H1 (cell line): ENCODE results near the gene UBR3. TPM values are rescaled to one million over a fixed set of nuclear protein-coding genes. Genes with fewer than 3 reads are reported as not detected.
A peak's percentile ranks its signal among the peaks of the same experiment; 100 is the strongest.

ENCODE experiments used
- CTCF ChIA-PET: fragments of 300-600 bp; sonication (Branson Sonifier 250); formaldehyde crosslinking; loops from one replicate; lab custom pipeline; 2021; ENCODE audit not compliant: partially characterized antibody; lab: Charles Lee
- POLR2A ChIA-PET: fragments of 300-600 bp; sonication (Branson Sonifier 250); formaldehyde crosslinking; loops from one replicate; lab custom pipeline; 2021; ENCODE audit warnings: inconsistent platforms; ENCODE audit not compliant: partially characterized antibody; lab: Charles Lee
- DNase-seq, 2 experiments: peaks; one replicate each; pipeline versions ENCODE4 v3.0.0 to v3.0.0-alpha.2; 2010 to 2022; ENCODE audit warnings: low spot score in 2 of 2, low read depth in 1 of 2, mixed read lengths in 1 of 2
- FAIRE-seq: peaks from 2 replicates; lab custom pipeline; 2011; peaks lifted over from hg19 to GRCh38; lab: Jason Lieb, UNC
- H2AFZ ChIP-seq: 2 replicates; pipeline ENCODE4 v1.8.1; 2012; ENCODE audit warnings: low read length, inconsistent platforms
- H2AK5ac ChIP-seq: 2 replicates; pipeline ENCODE4 v1.6.1; 2013; ENCODE audit warnings: low read depth, low read length
- H2BK120ac ChIP-seq: replicated peaks from 2 replicates; pipeline ENCODE3; 2013; ENCODE audit warnings: low read depth, low read length, inconsistent platforms
- H2BK12ac ChIP-seq: 2 replicates; pipeline ENCODE4 v1.6.1; 2013; ENCODE audit warnings: low read depth, low read length
- H2BK15ac ChIP-seq: 2 replicates; pipeline ENCODE4 v1.6.1; 2013; ENCODE audit warnings: low read length
- H2BK20ac ChIP-seq: 2 replicates; pipeline ENCODE4 v1.6.1; 2013; ENCODE audit warnings: low read length
- H2BK5ac ChIP-seq: 2 replicates; pipeline ENCODE4 v1.6.1; 2013; ENCODE audit warnings: low read depth, low read length
- H3K14ac ChIP-seq: 2 replicates; pipeline ENCODE4 v1.6.1; 2013; ENCODE audit warnings: inconsistent platforms; ENCODE audit not compliant: insufficient read length
- H3K18ac ChIP-seq: 2 replicates; pipeline ENCODE4 v1.6.1; 2013; ENCODE audit warnings: low read length; ENCODE audit errors: extremely low read depth
- H3K23ac ChIP-seq: 2 replicates; pipeline ENCODE4 v1.6.1; 2013; ENCODE audit warnings: inconsistent platforms; ENCODE audit not compliant: insufficient read length
- H3K23me2 ChIP-seq: 2 replicates; pipeline ENCODE4 v1.6.1; 2013; ENCODE audit warnings: low read depth, low read length
- H3K27ac ChIP-seq: 2 replicates; pipeline ENCODE4 v1.6.1; 2011; ENCODE audit warnings: low read depth, low read length, inconsistent platforms
- H3K27me3 ChIP-seq, 4 experiments: replicated peaks in 1 of 4; 1 replicate in 1 of 4; 2 replicates in 3 of 4; pipeline versions ENCODE4 v1.6.1 to v1.8.1; 2011 to 2013; ENCODE audit warnings: low read length in 3 of 4, mild to moderate bottlenecking in 3 of 4, inconsistent platforms in 2 of 4, mixed read lengths in 2 of 4, moderate library complexity in 1 of 4; ENCODE audit not compliant: control insufficient read depth in 3 of 4, insufficient read depth in 3 of 4; ENCODE audit errors: extremely low read depth in 1 of 4
- H3K36me3 ChIP-seq, 4 experiments: 2 replicates each; pipeline versions ENCODE4 v1.6.1 to v1.8.1; 2011 to 2013; ENCODE audit warnings: mild to moderate bottlenecking in 4 of 4, low read length in 3 of 4, moderate library complexity in 2 of 4, control low read depth in 1 of 4, inconsistent platforms in 1 of 4; ENCODE audit not compliant: insufficient read depth in 4 of 4, control insufficient read depth in 2 of 4
- H3K4ac ChIP-seq: replicated peaks from 2 replicates; pipeline ENCODE3; 2013; ENCODE audit warnings: low read length, low read depth, mixed read lengths, inconsistent platforms; ENCODE audit not compliant: insufficient read length
- H3K4me1 ChIP-seq, 4 experiments: replicated peaks in 1 of 4; 1 replicate in 1 of 4; 2 replicates in 3 of 4; pipeline versions ENCODE4 v1.6.1 to v1.8.1; 2011 to 2013; ENCODE audit warnings: low read length in 3 of 4, inconsistent platforms in 2 of 4, mixed read lengths in 1 of 4; ENCODE audit not compliant: insufficient read depth in 4 of 4, control insufficient read depth in 3 of 4
- H3K4me2 ChIP-seq, 2 experiments: 2 replicates each; pipeline versions ENCODE4 v1.6.1 to v1.8.1; 2011 to 2013; ENCODE audit warnings: low read depth in 2 of 2, low read length in 2 of 2, control low read depth in 1 of 2, inconsistent platforms in 1 of 2, mild to moderate bottlenecking in 1 of 2; ENCODE audit not compliant: insufficient read depth in 1 of 2
- H3K4me3 ChIP-seq, 4 experiments: fragments of 200-600, 300-600 bp in 1 of 4; sonication (generic), shearing (Covaris generic), sonication (Bioruptor Twin) in 1 of 4; 2 replicates each; pipeline versions ENCODE4 v1.5.1 to v1.8.1; 2011 to 2016; ENCODE audit warnings: low read length in 4 of 4, low read depth in 3 of 4, control low read depth in 2 of 4, inconsistent platforms in 2 of 4, mild to moderate bottlenecking in 2 of 4, mixed read lengths in 1 of 4, moderate library complexity in 1 of 4; ENCODE audit not compliant: insufficient read depth in 2 of 4; ENCODE audit errors: extremely low read depth in 1 of 4
- H3K56ac ChIP-seq: replicated peaks from 2 replicates; pipeline ENCODE3; 2013; ENCODE audit warnings: low read depth, mild to moderate bottlenecking, mixed read lengths, low read length, inconsistent platforms; ENCODE audit not compliant: insufficient read length
- H3K79me1 ChIP-seq: 2 replicates; pipeline ENCODE4 v1.6.1; 2013; ENCODE audit warnings: low read depth, low read length, control low read depth
- H3K79me2 ChIP-seq, 2 experiments: 2 replicates each; pipeline versions ENCODE4 v1.6.1 to v1.8.1; 2012 to 2013; ENCODE audit warnings: low read length in 2 of 2, mild to moderate bottlenecking in 2 of 2, inconsistent platforms in 1 of 2; ENCODE audit not compliant: insufficient read depth in 2 of 2, control insufficient read depth in 1 of 2
- H3K9ac ChIP-seq, 4 experiments: replicated peaks in 1 of 4; 1 replicate in 1 of 4; 2 replicates in 3 of 4; pipeline versions ENCODE4 v1.6.1 to v1.8.1; 2011 to 2013; ENCODE audit warnings: low read depth in 3 of 4, low read length in 3 of 4, control low read depth in 2 of 4, mild to moderate bottlenecking in 2 of 4, moderate library complexity in 2 of 4, inconsistent platforms in 1 of 4; ENCODE audit errors: extremely low read depth in 1 of 4
- H3K9me3 ChIP-seq, 2 experiments: 2 replicates each; pipeline versions ENCODE4 v1.6.1 to v1.8.1; 2012 to 2013; ENCODE audit warnings: mild to moderate bottlenecking in 2 of 2, moderate library complexity in 2 of 2, control low read depth in 1 of 2, inconsistent platforms in 1 of 2, low read depth in 1 of 2, low read length in 1 of 2, mixed read lengths in 1 of 2; ENCODE audit not compliant: insufficient read depth in 2 of 2
- H4K20me1 ChIP-seq, 2 experiments: replicated peaks in 1 of 2; 2 replicates each; pipeline versions ENCODE3 to v1.8.1; 2011 to 2013; ENCODE audit warnings: inconsistent platforms in 2 of 2, low read length in 2 of 2, mild to moderate bottlenecking in 1 of 2; ENCODE audit not compliant: insufficient read depth in 2 of 2, control insufficient read depth in 1 of 2
- H4K5ac ChIP-seq: 2 replicates; pipeline ENCODE4 v1.6.1; 2013; ENCODE audit warnings: low read length, low read depth, mixed read lengths, inconsistent platforms; ENCODE audit not compliant: insufficient read length
- H4K8ac ChIP-seq: 2 replicates; pipeline ENCODE4 v1.8.0; 2013; ENCODE audit warnings: mild to moderate bottlenecking, moderate library complexity, low read length, inconsistent platforms; ENCODE audit not compliant: insufficient read depth; ENCODE audit errors: extremely low read depth
- H4K91ac ChIP-seq: replicated peaks from 2 replicates; pipeline ENCODE3; 2013; ENCODE audit warnings: low read length, mixed read lengths, inconsistent platforms; ENCODE audit not compliant: insufficient read length
- BACH1 ChIP-seq: IDR thresholded peaks from 2 replicates; pipeline ENCODE4 v1.6.1; 2012; ENCODE audit warnings: low read length, improper control_type of control experiment
- CHD2 ChIP-seq: IDR thresholded peaks from 2 replicates; pipeline ENCODE4 v1.6.1; 2012; ENCODE audit warnings: low read length, improper control_type of control experiment
- EGR1 ChIP-seq: IDR thresholded peaks from 2 replicates; pipeline ENCODE4 v1.6.1; 2011; ENCODE audit warnings: low read depth, low read length, borderline replicate concordance
- KDM1A ChIP-seq: fragments of 200-600, 300-600 bp; sonication (generic); IDR thresholded peaks from 2 replicates; pipeline ENCODE4 v1.7.1; 2016; ENCODE audit warnings: mild to moderate bottlenecking, low read length, borderline replicate concordance
- SAP30 ChIP-seq: fragments of 300-600 bp; sonication (generic); IDR thresholded peaks from 2 replicates; pipeline ENCODE4 v1.7.1; 2012; ENCODE audit warnings: low read length, moderate library complexity, mild to moderate bottlenecking, inconsistent platforms; ENCODE audit not compliant: insufficient read depth, insufficient replicate concordance
- USF2 ChIP-seq: IDR thresholded peaks from 2 replicates; pipeline ENCODE4 v1.6.1; 2011; ENCODE audit warnings: low read length, improper control_type of control experiment
- WGBS, 2 experiments: shearing (Covaris generic) in 1 of 2; methylation state at CpG; one replicate each; pipeline versions ENCODE4 v1.1.6 to v1.1.7; 2013 to 2015; ENCODE audit warnings: low lambda C conversion rate in 2 of 2, mixed read lengths in 2 of 2, inconsistent platforms in 1 of 2, low coverage in 1 of 2, missing lambda C conversion rate in 1 of 2; ENCODE audit not compliant: insufficient replicate concordance in 2 of 2, insufficient coverage in 1 of 2, insufficient read length in 1 of 2; ENCODE audit errors: extremely low coverage in 1 of 2, missing lambda C conversion rate in 1 of 2; 5-methylcytosine and 5-hydroxymethylcytosine counted together
- polyA plus RNA-seq, 7 experiments: library from polyadenylated mRNA; depleted of rRNA in 3 of 7; stranded (reverse) in 5 of 7; unstranded in 2 of 7; fragments of >200 nt in 5 of 7; fragments of 200-250 nt in 2 of 7; gene quantifications; 1 replicate in 5 of 7; 2 replicates in 1 of 7; 4 replicates in 1 of 7; pipeline versions ENCODE4 v1.2.1 to v1.2.3, GENCODE V29; 2011 to 2013; ENCODE audit warnings: missing spikeins in 2 of 7, mixed read lengths in 2 of 7
- total RNA-seq: library from RNA; stranded (reverse); fragmentation: NEBNext Ultra II Directional; extraction: Animal tissue kit (Norgen Biotek cat#: 25700); gene quantifications from 2 replicates; pipeline ENCODE4 v1.2.1, GENCODE V29; 2021
- TF ChIP-seq, protein P1 (sequence below), 3 experiments: IDR thresholded peaks; 1 replicate in 2 of 3; 2 replicates in 1 of 3; pipeline versions ENCODE4 v1.5.1 to v1.6.1; 2011; ENCODE audit warnings: low read length in 3 of 3, mild to moderate bottlenecking in 3 of 3, inconsistent platforms in 2 of 3, low read depth in 1 of 3, moderate library complexity in 1 of 3; ENCODE audit not compliant: insufficient read depth in 1 of 3; ENCODE audit errors: control extremely low read depth in 1 of 3
- TF ChIP-seq, protein P2 (sequence below): IDR thresholded peaks from 2 replicates; pipeline ENCODE4 v1.6.1; 2012; ENCODE audit warnings: inconsistent platforms

Gene UBR3
- total and polyA plus RNA-seq, 2 of the 8 experiments (the other 6 are each of a cell fraction or from before 2014, with no cell fraction given): 3.7 to 17.7 TPM

DNA sequence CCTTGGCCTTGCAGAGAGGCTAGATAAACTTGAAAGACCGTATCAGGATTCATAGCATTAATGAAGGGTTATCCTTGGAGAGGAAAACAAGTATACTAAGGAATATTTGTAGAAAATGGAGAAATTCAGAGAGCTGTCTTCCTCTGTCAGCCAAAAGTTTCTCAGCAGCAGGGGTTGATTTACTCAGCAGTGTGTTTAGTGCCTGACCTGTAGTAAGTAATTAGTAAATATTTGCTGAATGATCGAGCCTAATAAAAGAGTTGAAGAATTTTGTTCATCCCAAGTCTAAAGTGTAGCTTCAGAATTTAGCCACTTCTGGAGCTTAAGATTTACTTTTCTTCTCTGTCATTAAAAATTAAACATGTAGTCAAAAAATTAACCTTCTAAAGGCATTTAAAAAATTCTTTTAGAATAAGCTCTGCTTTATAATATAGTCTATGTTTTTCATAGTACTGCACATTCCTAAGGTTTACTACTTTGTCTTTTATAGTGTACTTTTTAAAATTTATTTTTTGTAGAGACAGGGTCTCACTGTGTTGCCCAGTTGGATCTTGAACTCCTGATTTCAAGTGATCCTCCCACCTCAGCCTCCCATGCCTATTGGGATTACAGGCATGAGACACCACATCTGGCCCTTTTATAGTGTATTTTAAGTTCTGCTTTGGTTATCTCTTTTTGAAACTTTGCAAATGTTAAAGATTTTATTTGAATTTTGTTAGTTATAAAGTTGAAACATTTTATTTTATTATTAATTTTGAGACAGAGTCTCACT is 212.3 kb downstream of the UBR3 start:
- Histone ChIP-seq H3K79me1 (no peaks in the 10 kb centered on the region; the same call in 1 of the 2 replicates), H3K79me2 (no peaks in the 10 kb centered on the region), H2BK5ac (no peak overlapping the region), H3K4me1 (no peaks in the 10 kb centered on the region), H4K8ac (no peak overlapping the region), H3K14ac (no peak overlapping the region), H3K9ac (no peak overlapping the region), H3K23me2 (no peaks in the 10 kb centered on the region), H4K20me1 (no peaks in the 10 kb centered on the region), H2BK20ac (no peak overlapping the region), H3K4ac (no peak overlapping the region), H2AK5ac (no peak overlapping the region), H3K18ac (no peak overlapping the region), H4K5ac (no peak overlapping the region), H4K91ac (no peak overlapping the region), H2BK12ac (no peak overlapping the region), H2BK15ac (no peak overlapping the region), H3K9me3 (no peaks in the 10 kb centered on the region), H3K23ac (no peak overlapping the region), H3K4me2 (no peak overlapping the region), H3K27ac (no peak overlapping the region), H3K27me3 (no peaks in the 10 kb centered on the region), H2BK120ac (no peak overlapping the region), H2AFZ (no peak overlapping the region), H3K56ac (no peak overlapping the region), H3K4me3 (no peak overlapping the region), H3K36me3 (no peaks in the 10 kb centered on the region)
- FAIRE-seq: no peak
- DNase-seq: no peak
- CTCF ChIA-PET: interaction anchor here (0.7 kb wide), 1 partner anchor 111 kb away, joined by 3 read pairs; no protein-coding TSS in a partner anchor
- POLR2A ChIA-PET: no interaction called here
- 87% methylated on average over 2 of the region's 2 CpGs; no CpG with 5 or more reads in 1 of the 2 experiments for WGBS, 2 experiments
- TF ChIP-seq CHD2 (no peak), SAP30 (no peak), BACH1 (no peak), KDM1A (0 out of 2 replicates have a peak, but pooled peaks have one; percentile 46), EGR1 (no peak), USF2 (no peak)
- TF ChIP-seq, protein P1, sequence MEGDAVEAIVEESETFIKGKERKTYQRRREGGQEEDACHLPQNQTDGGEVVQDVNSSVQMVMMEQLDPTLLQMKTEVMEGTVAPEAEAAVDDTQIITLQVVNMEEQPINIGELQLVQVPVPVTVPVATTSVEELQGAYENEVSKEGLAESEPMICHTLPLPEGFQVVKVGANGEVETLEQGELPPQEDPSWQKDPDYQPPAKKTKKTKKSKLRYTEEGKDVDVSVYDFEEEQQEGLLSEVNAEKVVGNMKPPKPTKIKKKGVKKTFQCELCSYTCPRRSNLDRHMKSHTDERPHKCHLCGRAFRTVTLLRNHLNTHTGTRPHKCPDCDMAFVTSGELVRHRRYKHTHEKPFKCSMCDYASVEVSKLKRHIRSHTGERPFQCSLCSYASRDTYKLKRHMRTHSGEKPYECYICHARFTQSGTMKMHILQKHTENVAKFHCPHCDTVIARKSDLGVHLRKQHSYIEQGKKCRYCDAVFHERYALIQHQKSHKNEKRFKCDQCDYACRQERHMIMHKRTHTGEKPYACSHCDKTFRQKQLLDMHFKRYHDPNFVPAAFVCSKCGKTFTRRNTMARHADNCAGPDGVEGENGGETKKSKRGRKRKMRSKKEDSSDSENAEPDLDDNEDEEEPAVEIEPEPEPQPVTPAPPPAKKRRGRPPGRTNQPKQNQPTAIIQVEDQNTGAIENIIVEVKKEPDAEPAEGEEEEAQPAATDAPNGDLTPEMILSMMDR (IDR thresholded peaks at IDR 0.05; ENCODE audit: control extremely low read depth in 1 of 3, insufficient read depth in 1 of 3, low read depth in 1 of 3, low read length in 3 of 3): no peak
- TF ChIP-seq, protein P2, sequence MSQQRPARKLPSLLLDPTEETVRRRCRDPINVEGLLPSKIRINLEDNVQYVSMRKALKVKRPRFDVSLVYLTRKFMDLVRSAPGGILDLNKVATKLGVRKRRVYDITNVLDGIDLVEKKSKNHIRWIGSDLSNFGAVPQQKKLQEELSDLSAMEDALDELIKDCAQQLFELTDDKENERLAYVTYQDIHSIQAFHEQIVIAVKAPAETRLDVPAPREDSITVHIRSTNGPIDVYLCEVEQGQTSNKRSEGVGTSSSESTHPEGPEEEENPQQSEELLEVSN: no peak
